ENCODE results near the gene TXNRD3.
"Not testable (repeated sequence)": the region's sequence is repeated elsewhere in the genome, so short reads cannot be mapped to it uniquely, and the experiment has no call there.

TXNRD3 gene

DNA sequence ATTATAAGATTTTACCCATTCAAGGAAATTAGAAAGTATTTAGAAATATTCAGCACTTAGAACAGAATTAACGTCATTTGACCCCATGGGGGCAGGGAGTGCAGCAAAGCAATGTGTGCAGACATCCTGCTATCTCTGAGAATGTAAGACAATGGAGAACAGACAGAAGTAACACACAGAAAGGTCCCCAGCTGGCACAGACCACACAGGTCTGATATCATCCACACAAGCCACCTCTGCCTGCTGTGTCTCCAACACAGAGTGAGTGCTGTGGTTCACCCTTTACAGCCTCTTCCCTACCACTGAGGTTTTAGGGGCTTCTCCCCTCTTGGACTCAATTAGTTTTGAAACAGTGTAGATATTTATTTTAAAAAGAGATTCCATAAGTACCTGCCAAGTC is 16.1 kb downstream of the TXNRD3 start:
- DNase-seq, result no peak

DNA sequence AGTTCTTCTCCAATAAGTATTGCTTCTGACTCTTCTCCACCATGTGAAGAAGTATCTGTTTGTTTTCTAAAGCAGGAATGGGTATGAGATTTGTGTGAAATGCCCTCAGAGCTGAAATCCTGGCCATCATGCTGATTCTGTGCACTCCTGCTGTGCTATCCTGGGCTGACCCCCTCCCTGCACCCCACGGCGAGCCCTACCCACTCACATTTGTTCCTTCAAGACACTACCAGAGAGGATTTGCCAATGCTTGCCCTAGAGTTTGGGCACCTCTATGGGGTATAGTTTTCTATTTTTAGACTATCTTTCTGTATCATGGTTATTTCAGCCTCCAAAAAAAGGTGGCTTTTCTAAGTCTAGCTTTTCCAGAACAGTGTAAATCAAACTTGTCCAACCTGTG is 18.5 kb downstream of the TXNRD3 start:
- no peak for DNase-seq

DNA sequence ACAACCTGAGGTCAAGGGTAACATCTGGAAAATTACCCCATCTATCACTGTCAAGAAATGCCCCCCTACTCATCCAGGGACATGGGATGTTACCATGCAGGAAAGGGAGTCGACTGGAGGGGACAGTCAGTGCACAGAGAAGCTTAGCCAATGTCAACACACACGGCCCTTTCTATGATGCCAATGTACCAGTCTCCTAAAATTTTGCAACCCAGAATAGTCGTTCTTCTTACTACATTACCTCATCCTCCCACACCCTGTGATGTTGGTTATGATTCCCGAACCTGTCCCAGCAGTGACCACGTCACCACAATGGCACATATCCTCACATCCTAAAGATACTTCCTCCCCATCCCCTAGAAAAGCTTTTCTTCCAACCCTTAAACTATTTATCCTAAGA is 20.1 kb downstream of the TXNRD3 start:
- DNase-seq, result no peak

DNA sequence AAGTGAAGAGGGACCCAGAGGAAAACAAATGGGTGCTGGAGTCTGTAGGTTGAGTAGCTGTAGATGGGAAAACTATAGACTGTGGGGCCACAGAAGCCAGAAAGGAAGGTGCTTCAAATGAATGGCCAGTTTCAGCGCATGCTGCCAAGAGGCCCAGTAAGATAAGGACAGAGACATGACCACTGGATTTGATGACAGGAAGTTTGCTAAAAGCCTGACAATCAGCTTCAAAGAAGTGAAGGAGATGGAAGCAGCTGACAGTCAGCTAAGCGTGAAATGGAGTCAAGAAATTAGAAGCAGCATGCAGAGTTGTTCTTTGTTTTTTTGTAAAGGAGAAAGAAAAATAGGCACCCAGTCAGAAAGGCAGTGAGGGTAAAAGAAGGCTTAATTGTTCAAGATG is 24.9 kb downstream of the TXNRD3 start:
- no peak for DNase-seq

DNA sequence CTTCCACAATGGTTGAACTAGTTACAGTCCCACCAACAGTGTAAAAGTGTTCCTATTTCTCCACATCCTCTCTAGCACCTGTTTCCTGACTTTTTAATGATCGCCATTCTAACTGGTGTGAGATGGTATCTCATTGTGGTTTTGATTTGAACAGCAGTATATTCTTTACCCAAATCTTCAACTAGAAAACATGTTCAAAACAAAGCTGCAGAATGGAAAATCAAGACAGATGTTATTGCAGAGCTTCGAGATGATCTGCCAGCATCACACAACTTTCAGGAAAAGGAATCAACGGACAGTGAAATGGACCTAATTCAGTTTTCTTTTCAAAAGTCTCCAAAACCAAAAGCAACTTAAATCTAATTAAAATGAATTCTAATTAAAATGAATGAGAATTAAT is 29.2 kb downstream of the TXNRD3 start:
- DNase-seq, result not testable (repeated sequence)

DNA sequence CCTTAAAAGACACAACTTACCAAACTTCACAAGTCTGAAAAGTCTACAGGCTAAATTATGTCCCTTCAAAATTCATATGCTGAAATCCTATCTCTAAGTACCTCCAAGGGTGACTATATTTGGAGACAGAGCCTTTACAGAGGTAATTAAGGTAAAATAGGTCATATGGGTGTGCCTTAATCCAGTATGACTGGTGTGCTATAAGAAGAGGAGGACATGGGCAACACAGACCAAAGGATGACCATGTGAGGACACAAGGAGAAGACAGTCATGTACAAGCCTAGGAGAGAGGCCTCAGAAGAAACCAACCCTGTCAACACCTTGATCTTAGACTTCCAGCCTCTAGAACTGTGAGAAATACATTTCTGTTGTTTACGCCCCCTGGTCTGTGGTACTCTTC is 32.2 kb downstream of the TXNRD3 start:
- no peak for DNase-seq

DNA sequence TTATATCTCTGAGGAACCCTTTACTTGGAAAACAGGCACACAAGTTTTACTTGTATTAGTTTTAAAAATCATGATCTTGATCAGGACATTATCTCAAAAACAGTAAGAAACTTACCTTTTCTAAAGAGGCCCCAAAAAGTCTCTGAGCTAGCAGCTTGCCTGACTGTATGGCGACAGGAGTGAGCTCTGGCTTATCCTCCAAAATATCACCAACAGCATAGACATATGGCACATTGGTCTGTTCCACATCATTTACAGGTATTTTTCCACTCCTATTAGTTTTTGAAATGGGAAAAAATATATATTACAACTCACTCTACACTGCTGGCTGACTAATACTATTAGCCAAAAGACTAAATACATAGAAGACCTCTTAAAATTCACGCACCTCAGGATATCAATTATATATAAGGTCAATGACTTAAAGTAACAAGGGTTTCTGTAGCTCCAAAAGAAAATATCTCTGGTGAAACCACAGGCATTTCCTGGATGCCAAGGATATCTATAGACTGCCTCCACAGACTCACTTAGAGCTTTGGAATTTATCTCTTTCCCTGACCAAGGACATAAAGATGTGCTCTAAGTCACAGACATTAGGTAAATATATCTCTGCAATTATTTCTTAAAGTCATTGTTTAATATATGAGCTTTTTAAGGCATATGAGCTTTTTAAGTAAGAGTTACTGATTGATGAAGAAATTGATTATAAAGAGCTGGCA is 33.1 kb downstream of the TXNRD3 start:
- DNase-seq, result no peak

DNA sequence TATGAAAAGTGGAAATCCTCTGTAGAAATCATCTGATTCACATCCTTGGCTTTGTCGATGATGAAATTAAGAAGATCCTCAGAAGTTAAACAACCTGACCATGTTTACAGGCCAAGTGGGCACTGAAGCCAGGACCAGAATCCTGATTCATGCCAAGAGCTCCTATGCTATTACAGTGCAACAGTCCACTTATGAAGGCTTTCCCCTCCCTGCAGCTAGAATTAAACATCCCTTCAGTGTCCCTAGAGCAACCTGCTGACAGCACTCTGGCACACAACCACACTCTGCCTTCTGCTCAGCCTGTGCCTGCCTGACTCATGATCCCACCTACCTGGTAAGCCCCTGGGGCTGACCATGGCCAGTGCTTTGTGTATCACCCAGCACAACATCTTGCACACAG is 33.8 kb downstream of the TXNRD3 start:
- no peak for DNase-seq

DNA sequence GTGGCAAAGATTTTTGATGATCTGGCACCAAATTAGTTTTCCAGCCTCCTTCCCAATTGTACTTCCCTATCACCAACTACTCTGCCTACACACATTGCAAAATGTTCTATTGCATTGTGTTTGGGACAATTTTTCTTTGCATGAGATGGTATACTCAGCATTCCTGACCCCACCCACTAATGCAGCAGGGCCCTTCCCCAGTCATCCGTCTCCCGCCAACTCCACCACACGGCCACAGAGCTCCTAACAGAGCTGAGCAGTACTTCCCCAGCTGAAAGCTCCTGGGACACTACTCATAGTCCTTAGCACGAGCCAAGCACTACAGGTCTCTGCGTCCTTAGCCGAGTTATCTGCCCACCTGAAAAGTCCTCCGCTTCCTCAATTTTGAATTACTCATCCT is 34.2 kb downstream of the TXNRD3 start:
- DNase-seq, result no peak

DNA sequence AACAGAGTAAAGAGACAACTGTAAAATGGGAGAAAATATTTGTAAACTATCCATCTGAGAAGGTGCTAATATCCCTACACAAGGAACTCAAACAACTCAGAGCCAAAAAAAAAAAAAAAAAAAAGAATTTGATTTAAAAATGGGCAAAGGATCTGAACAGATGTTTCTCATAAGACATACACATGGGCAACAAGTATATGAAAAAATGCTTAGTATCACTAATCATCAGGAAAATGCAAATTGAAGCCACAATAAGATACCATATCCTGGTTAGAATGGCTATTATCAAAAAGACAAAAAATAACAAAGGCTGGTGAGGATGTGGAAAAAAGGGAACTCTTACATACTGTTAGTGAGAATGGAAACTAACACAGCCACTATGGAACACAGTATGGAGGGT is 36.2 kb downstream of the TXNRD3 start:
- DNase-seq, result no peak

DNA sequence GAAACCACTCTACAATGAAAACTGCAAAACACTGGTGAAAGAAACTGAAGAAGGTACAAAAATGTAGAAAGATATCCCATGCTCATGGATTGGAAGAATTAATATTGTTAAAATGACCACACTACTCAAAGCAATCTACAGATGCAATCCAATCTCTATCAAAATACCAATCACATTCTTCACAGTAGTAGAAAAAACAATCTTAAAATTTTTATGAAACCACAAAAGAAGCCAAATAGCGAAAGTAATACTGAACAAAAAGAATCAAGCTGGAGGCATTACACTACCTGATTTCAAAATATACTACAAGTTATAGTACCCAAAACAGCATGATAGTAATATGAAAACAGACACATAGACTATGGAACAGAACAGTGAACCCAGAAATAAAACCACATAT is 36.9 kb downstream of the TXNRD3 start:
- DNase-seq, result no peak

DNA sequence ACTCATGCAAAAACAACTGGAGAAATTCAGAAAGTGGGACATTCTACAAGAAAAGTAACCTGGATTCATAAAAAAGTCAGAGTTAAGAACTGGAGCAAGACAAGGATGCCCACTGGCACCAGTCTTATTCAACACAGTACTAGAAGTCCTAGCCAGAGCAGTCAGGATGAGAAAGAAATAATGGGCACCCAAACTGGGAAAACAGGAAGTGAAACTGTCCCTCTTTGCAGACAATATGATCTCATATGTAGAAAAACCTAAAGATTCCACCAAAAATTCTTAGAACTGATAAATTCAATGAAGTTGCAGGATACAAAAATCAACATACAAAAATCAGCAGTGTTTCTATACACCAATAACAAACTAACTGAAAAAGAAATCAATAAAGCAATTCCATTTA is 37.4 kb downstream of the TXNRD3 start:
- DNase-seq, result no peak

DNA sequence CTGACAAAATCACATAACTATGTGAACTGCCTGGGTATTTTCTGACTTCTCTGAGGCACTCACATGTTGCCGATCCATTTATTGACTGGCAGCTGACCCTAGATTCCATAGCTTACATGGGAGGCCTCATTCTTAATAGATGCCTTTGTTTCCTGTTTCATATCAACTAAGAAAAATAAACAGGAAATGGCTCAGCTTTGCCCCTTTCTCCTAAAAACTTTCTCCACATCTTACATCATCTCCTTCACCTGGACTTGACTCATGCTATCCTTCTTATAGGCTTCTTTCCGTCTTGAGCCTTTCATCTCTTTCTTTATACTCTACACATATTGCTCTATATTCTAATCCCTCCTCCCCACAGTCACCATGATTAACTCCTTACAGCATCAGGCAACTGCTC is 38.0 kb downstream of the TXNRD3 start:
- no peak for DNase-seq

DNA sequence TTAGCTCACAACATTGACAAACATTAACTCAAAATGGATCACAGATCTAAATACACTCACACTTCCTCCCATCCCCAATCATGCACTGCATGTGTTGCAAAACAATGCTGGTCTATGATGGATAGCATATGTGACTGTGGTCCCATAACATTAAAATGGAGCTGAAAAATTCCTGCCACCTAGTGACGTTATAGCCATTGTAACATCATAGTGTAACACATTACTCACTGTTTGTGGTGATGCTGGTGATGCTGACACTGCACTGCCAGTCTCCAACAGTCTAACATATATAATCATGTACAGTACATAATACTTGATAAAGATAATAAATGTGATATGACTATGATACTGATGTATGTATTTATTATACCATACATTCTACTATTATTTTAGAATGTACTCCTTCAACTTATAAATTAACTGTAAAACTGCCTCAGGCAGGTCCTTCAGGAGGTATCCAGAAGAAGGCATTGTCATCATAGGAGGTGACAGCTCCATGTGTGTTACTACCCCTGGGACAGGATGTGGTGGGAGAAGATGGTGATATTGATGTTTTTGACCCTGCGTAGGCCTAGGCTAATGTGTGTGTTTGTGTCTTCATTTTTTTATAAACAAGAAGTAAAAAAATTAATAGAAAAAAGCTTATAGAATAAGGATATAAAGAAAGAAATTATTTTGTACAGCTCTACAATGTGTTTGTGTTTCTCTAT is 41.3 kb downstream of the TXNRD3 start:
- no peak for DNase-seq

DNA sequence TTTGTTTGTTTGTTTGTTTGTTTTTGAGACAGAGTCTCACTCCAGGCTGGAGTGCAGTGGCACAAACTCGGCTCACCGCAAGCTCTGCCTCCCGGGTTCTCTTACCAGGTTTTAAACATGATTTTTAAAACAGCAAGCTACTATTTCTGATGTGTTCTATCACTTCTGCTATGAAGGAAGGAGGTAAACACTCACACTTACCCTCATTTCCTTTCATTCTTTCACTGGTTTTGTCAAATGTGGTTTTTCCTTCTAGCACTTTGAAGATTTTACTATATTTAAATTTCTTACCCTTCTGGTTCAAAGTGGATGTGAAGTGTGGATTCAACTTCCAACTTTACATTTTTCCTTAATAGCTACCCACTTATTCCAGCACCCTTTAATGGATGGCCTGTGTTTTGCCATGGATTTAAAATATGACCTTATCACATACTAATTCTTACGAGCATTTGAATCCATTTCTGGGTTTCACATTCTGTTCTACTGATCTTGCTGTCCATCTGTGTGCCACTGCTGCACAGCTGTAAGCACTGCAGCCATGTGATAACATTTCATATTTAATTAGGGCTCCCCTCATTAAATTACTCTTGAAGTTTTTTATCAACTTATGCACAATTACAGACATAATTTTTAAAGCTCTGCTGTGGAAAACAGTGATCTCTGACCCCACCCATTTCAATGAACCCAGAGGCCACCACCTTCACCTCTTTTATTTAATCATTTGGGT is 42.3 kb downstream of the TXNRD3 start:
- no peak for DNase-seq

DNA sequence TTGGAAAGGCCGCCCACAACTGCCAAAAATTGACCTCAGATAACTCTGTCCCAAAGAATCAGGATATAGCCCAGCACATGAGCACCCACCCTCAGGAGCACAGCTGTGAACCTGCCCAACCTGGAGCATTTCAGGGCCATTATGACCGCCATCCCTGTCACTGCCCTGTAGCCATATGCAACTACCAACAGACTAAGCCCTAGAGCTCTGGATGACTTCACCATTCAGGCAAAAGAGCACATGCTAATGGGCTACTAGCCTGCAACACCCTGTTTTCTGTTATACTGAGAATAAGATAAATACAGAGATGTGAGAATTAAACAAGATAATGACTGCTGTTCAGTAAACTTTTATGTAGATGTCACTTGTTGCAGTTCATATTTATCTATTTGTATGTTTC is 45.0 kb downstream of the TXNRD3 start:
- no peak for DNase-seq

DNA sequence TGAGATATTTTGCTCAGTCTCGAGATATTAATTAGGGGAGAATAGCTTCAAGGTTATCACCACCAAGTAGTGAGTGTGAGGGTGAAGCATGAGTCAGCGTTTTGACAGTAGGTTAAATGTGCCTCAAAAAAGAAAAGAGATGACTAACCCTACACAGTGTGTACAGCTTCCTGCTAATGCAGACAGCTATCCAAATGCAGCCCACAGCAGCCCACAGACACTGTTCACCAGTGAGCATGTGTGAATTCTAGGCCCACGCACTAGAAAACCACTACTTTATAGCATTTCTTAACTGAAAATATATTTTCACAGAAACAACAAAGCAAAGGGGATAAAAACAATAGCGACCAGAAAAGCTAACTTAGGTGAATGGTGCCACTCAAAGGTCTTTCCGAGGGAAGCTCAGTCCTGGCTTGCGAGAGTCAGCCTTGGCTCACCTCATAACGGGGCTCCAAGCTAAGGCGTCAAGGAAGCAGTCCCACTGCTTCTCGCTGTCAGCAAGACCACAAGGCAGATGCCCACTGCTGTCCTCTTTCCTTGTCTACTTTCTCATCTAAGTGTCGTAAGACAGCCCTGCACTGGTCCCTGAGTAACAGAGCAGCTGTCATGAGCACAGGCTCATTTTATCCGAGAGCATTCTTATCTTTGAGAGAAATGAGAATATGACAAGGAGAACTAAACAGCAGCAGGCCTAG is 47.6 kb downstream of the TXNRD3 start:
- no peak for DNase-seq

DNA sequence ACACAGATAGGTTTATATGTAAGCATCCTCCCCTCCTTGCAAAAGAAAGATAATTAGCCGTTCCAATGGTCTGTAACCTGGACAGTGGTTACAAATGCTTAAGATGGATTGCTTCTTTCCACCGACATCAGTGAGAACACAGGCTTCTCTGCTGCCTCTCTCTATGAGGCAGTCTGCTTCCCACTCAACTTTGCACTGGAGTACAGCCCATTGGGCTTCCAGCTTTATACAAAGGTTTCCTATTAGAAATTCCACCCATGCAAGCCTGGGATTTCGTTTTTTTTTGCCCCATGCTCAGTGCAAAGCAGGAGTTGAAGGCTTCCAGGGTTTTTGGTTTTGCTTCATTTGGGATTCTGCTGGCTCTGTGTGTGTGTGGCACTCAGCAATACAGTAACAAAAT is 48.9 kb downstream of the TXNRD3 start:
- DNase-seq, result no peak

DNA sequence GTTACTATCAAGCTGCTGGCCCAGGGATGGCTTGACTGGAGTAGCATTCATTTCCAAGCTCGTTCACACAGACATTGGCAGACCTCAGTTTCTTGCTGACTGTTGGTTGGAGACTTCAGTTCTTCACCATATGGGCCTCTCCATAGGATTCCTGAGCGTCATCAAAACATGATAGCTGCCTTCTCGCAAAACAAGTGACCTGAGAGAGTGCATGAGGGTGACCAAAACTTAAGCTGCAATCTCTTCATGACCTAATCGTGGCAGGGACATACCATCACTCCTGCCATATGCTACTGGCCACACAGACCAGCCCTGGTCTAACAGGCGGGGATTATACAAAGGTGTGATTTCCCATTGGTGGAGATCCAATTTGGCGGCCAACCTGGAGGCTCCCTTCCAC is 50.2 kb downstream of the TXNRD3 start:
- DNase-seq, result no peak

DNA sequence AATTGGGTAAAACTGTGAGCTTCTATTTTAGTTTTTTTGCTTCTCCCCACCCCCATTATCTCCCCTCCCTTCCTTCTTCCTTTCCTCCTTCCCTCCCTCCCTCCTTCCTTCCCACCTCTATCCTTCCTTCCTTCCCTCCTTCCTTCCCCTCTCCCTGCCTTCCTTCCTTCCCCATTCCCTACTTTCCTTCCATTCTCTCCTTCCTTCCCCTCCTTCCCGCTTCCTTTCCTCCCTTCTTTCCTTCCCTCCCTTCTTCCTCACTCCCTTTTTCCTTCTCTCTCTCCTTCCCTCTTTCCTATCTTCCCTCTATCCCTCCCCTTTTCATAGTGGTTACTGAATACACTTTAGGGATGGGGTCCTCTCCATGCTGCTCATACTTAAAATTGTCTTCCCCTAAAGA is 55.8 kb downstream of the TXNRD3 start:
- no peak for DNase-seq

DNA sequence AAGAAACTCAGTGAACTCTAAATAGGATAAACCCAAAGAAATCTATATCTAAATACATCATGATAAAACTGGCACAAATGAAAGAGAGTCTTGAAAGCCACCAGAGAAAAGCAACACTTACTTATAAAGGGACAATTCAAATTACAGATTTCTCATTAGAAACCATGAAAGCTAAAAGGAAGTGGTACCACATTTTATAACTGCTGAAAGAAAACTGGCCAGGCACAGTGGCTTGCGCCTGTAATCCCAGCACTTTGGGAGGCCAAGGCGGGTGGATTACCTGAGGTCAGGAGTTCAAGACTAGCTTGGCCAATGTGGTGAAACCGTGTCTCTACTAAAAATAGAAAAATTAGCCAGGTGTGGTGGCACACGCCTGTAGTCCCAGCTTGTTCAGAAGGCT is 59.4 kb downstream of the TXNRD3 start:
- DNase-seq, result not testable (repeated sequence)

DNA sequence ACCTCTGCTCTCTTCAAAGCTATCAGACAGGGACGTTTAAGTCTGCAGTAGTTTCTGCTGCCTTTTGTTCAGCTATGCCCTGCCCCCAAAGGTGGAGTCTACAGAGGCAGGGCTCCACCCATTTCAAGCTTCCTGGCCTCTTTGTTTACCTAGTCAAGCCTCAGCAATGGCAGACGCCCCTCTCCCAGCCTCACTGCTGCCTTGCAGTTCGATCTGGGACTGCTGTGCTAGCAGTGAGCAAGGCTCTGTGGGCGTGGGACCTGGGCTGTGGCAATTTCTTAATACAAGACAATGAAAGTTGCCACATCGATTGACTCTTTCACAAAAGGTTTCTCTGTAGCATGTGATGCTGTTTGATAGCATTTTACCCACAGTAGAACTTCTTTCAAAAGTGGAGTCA is 63.4 kb downstream of the TXNRD3 start:
- not testable (repeated sequence) for DNase-seq

DNA sequence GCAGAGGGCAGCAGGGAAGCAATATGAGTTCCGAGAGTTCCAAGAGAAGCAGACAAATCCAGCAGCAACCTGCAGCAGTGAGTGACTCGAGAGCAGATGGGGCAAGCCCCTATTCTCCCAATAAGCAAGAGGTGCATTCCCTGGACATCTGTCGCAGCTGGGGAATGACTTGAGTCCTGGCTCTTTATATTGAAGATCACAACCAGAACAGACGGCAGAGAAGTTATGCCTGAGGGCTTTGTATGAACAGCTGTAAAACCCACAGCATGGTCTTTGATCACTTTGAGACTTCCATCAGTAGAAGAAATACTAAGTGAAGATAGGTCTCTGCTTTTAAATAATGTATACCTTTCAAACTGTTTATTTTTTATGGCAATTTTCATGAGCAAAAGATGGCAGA is 72.6 kb downstream of the TXNRD3 start:
- no peak for DNase-seq

DNA sequence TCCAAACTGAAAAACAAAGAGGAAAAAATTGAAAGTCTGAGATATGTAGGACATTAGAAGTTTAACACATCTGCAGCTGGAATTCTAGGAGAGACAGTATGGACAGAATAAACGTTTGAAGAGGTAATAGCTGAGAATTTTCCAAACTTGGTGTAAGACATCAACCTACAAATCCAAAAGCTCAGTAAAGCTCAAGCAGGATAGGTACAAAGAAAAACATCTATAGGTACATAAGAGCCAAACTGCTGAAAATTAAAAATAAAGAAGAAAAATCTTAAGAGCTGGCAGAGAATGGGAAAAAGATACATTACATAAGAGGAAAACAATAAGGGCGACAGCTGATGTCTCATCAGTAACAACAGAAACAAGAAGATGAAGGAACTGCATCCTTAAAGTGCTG is 73.4 kb downstream of the TXNRD3 start:
- no peak for DNase-seq
